ENCODE data around the gene YRDC.

- no peak for TF ChIP-seq POLR2A (IDR thresholded peaks at IDR 0.05)
- TF ChIP-seq CTCF (IDR thresholded peaks at IDR 0.05) = no peak
These were observed 42.4 kb upstream of the YRDC start for GRCh38 chr1:37850352-37850955.

Data from body of pancreas (tissue), 4 donors.